ENCODE measurements around the gene PPP4R1.
A peak's percentile ranks its signal among the peaks of the same experiment; 100 is the strongest.

The PPP4R1 gene

DNA sequence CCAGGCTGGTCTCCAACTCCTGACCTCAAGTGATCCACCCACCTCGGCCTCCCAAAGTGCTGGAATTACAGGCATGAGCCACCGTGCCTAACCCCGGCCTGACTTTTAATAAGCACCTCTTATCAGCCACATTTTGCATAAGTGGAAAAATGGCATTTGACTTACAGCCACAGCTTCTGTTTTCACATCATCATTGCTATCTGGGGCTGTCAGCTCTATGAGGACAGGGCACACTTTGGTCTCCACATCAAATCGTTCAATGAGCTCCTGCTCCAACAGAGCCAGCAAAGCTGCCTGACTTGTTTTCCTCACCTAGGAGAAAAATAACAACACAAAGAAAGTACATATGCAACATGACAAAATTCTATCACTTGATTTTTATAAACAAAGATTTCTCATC lies 26.4 kb downstream of the PPP4R1 start:
- DNase-seq: no peak

DNA sequence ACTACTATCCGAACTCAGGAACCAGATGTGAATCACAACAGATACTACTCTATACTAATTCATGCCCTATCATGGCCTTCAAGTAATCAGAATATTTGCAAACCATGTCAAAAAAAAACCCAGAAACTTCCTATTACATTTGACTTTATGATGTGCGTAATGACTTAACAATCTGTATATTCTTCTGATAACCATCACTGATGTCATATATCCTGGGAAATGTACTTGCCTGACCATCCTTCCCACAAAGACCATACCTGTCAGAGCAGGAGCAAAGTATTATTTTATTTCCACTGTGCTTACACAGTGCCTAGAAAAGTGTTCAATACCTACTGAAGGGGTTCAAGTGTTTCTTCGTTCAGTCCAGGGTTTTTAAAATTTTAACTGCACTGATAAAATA lies 27.5 kb downstream of the PPP4R1 start:
- DNase-seq: no peak

DNA sequence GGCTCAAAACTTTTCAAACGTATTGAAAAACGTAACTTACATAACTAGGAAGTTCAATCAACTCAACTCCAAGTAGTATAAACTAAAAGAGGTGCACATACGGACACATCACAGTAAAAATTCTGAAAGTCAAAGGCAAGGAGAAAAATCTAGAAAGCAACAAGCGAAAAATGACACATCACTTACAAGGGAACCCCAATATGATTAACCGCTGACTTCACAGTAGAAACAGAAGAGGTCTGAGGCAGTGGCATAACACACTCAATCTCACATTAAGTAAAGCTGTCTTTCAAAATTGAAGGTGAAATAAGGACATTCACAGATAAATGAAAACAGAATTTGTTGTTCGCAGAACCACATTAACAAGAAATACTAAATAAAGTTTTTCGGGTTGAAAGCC lies 32.7 kb downstream of the PPP4R1 start:
- DNase-seq: no peak

DNA sequence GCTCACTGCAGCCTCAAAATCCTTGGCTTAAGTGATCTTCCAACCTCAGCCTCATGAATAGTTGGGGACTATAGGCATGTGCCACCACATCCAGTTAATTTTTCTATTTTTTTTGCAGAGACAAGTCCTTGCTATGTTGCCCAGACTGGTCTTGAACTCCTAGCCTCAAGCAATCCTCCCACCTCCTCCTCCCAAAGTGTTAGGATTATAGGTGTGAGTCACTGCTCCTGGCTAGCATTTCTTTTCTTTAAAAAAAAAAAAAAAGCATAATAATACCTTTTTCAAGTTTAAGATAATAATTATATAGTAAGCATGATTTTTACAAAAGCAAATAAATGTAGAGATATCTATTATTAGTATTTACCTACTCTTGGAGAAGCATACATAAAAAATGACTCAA lies 36.1 kb downstream of the PPP4R1 start:
- DNase-seq: no peak

DNA sequence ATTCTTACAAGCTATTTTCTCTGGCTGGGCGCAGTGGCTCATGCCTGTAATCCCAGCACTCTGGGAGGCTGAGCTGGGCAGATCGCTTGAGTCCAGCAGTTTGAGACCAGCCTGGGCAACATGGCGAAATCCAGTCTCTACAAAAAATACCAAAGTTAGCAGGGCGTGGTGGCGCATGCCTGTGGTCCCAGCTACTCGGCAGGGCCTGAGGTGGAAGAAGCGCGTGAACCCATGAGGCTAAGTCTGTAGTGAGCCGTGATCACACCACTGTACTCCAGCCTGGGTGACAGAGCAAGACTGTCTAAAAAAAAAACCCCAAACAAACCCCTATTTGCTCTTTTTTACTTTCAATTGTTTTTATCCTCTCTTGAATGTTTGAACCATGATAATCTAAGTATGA lies 37.0 kb downstream of the PPP4R1 start:
- DNase-seq: no peak

DNA sequence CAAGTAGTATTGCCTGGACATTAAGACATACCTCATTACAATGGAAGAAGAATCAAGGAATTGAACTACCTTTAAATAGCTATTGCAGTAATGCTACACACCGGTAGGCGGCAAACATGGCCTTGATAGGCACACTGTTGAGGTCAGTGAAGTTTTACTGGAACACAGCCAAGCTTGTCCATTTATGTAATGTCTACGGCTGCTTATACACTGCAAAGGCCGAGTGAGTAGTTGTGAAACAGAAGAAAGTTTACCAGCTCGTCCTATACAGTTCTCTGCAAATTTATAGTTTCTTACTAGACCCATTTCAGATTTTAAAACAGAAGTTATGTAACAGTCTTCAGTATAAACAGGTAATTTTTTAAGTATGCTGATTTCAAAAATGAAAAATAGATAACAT lies 38.8 kb downstream of the PPP4R1 start:
- peak; percentile 33 to 46 for DNase-seq

DNA sequence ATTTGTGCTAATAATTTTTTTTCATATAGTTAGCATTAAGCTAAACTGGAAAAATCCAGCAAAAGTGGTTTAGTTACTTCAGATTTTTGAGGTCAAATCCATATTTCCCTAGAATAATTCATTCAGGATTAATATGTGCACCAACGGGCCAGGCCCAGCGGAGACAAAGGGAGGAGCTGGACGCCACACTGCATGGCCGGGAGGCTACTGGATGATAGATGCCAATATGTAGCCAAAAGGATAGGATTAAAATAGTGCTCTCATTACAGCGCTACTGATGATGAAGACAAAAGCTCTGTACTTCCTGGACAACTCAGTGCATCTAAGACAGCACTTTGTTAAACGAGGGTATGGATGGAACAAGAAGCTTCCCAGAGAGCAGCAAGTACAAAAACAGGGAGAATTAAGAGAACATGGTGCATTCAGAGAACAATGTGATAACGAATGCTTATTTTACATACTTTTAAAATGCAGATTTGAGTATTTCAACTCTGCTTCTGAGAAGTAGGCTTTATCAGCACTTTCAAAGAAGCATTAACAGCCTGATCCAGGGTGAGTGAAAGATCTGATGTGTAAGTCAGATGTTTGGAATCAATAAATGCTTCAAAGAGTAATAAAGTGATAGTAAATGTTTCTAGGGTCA lies 39.8 kb downstream of the PPP4R1 start:
- no peak for DNase-seq

DNA sequence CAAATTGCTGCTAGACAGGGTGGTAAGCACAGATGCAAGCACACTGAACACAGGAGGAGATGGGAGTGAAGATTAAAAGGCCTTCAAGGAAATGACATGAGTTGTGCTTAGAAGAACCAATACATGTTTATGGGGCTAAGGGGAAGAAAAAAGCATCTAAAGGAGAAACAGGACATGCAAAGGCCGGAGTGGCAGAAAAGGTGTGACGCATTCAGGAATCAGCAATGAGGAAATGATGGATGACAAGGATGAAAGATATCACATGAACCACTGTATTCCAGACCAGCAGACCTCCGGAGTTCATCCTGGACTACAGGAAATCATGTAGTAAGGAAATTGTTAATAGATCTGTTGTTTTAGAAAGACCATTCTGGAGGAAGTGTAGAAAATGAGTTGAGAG lies 42.8 kb downstream of the PPP4R1 start:
- no peak for DNase-seq

DNA sequence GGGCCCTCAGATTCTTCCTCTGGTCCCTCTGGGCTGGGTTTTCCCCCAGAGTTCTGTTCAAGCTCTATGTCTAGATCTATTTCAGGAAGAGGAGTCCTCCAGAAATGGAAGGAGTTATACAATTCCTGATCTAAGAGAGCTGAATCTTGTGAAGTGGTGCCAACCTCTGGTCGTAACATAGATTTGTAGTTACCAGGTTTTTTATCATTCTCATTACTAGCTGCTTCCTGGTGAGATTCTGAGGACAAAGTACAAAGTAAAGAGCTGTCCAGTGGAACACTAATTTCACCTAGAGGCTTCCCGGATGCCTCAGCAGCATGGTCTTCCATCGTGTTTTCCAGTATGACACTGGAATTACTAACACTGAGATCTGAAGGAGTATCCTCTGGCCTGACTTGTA lies 44.1 kb downstream of the PPP4R1 start:
- no peak for DNase-seq

DNA sequence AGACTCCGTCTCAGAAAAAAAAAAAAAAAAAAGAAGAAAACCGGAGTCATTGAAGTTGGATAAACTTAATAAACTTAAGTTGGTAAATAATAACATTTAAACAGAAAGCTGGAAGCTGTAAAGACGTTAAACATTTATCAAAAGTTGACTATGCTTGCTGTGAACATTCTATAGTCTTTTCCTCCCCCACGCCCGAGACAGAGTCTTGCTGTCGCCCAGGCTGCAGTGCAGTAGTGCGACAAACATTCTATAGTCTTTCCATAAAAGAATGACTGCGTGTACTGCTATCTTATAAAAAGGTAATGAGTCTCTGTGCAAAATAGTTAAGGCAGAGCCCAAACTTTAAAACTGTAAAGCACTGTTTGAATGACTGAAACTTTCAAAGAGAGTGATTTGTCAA lies 45.2 kb downstream of the PPP4R1 start:
- no peak for DNase-seq

DNA sequence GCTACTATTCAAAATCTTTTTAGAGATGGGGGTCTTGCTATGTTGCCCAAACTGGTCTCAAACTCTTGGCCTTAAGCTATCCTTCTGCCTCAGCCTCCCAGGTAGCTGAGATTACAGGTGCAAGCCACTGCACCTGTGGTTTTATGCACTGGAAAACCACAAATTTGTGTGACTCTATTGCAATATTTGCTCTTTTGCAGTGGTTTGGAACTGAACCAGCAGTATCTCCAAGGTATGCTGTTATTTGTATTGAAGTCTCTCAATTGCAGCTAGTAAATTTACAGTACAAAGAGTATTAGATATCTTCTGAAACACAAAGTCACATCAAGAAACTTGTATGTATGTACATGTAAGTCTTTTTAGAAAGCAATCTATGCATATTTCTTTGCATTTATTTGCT lies 46.2 kb downstream of the PPP4R1 start:
- DNase-seq: no peak

DNA sequence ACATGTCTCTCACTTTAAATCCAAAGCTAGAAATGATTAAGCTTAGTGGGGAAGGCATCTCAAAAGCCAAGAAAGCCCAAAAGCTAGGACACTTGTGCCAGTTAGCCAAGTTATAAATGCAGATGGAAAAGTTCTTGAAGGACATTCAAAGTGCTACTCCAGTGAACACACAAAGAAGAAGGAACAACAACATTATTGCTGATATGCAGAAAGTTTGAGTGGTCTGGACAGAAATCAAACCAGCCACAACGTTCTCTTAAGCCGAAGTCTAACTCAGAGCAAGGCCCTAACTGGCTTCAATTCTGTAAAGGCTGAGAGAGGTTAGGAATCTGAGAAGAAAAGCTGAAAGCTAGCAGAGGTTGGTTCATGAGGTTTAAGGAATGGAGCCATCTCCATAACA lies 49.0 kb downstream of the PPP4R1 start:
- DNase-seq: no peak

DNA sequence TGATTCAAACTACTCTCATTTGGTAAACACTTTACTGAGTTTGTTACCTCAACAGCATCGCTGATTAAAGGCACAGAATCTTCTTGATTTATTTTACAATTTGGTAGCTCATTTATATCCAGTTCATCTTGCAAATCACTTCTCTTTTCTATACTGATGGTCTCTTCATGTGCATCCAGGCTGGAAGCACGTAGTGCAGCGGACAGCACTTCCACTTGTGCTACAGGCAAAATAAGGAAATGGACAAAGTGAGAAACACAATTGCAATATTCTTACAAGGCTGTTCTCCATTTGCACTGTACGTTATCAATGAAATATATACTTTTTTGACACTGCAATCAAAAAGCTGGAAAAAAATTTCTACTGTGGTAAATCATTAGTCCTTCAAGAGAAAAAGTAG lies 51.0 kb downstream of the PPP4R1 start:
- no peak for DNase-seq

DNA sequence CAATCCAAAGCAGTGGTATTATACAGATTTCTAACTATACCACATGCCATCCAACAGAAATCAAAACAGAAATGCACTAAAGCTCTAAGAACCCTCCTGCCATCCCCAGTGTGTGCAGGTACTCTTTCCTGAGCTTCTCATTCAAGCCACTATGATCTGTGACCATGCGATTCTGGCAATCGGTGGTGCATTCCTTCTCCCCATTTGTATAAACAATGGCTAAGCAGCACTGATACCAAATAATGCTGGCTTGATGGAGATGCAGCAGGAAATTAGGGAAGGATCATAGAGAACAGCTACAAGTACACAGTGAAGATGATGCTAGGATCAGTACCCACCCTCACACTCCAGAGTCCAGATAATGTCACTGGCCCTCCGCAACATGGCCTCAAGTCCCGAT lies 51.8 kb downstream of the PPP4R1 start:
- DNase-seq: no peak

DNA sequence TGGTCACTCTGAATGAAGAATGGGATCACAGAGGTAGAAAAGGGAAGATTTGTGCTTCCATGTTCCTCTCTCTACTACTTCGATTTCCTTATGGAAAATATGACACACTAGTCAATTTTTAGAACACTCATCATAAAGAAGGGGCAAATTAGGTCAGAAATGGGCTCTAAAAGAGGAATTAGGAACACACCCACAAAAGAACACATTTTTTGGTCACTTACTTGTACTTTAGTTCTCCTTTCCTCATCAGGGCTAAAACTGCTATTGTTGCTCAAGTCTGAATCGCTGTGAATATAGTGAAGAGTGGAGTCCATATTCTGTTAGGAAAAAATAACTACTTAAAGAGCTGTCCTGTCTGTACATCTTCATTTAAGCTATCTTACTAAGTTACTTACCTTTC lies 52.6 kb downstream of the PPP4R1 start:
- DNase-seq: no peak

DNA sequence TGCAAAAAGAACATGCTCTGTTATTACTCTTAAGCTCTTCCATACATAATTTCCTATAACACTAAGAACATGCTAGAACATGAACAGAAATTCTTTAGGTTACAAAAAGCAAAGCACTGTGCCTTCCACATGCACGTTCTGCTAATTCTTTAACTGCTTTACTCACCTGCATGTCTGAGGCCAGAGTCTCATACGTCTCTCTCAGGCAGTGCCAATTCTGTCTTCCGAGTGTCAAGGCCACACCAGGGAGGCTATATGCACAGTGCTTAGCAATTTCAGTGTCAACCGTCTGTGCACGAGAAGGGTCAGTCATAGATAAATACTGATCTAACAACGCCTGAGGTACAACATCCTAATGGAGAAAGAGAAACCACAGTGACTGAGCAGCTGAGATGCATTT lies 55.1 kb downstream of the PPP4R1 start:
- no peak for DNase-seq

DNA sequence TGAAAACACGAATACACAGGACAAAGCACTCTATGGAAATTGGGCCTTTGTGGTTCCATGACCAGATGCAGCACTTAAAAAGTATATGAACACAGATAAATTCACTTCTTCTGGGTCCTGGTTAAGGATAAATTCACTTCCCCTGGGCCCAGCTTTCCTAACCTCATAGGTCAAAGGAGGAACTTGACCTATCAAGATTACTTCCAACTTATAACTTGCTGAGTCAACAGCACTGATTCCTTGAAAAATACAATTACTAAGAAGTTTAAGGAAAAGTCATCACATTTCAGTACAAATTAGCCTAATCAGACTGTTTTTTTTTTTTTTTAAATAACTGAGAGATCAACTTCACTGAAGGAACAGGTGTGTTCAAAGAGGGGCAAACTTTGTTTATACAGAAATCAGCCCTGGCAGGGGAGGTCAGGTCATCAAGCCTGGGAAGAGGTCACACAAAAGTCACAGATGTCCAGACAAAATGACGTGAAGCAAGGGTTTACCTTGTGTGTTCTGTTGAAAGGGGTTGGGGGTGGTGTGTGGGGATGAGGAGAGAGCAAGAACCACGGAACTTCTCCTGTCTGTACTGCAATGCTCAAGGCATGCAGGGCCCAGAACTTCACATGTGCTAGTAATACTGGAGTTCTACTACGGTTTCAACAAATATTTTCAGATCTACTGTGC lies 55.8 kb downstream of the PPP4R1 start:
- DNase-seq: no peak

DNA sequence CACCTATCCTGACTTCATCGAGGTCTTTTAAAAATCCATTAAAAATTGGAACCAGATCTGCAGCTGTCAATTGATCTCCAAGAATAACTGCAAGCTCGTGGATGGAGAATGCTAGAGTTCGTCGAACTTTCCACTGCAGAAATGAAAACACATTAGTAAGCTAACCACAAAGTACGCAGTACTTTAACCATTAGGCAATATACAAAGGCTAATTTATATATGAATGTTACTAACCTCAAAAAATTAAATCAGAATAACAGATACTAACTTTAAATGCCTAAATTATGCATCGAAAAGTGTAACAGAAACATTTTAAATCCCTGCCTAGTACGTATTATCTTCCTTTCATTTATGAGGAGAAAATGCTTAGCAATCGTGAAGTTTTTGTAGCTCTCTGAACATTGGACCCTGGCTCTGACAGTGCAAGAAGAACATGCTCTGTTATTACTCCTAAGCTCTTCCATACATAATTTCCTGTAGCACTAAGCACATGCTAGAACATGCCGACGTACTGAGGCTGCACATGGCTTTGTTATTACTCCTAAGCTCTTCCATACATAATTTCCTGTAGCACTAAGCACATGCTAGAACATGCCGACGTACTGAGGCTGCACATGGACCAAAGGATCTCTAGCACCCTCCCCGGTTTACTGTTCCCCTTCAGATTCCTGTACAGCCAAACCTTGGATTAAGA lies 57.0 kb downstream of the PPP4R1 start:
- no peak for DNase-seq

DNA sequence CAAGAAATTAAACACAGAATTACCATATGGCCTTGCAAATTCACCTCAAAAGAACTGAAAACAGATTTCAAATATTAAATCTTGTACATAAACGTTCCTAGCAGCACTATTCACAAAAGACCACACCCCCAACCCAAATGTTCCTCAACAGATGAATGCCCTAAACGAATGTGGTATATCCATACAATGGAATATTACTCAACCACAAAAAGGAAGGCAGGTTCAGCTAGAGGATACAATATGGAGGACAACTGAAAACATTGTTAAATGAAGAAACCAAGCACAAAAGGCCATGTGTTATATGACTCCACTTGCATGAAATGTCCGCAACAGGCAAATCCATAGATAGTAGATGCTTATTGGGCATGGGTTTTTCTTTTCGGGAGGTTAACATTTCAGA lies 61.7 kb downstream of the PPP4R1 start:
- no peak for DNase-seq

DNA sequence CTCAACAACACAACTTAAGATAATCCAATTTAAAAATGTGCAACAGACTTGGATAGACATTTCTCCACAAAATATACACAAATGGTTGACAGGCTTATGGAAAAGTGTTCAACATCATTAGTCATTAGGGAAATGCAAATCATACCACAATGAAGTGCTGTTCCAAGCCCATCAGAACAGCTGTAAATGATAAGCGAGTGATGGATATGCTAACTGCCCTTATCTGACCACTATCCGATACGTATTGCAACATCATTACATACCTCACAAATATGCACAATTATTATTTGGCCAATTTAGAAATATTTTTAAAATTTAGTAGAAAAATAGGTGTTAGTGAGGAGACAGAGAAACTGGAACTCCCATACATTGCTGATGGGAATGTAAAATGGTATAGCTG lies 62.2 kb downstream of the PPP4R1 start:
- DNase-seq: no peak

DNA sequence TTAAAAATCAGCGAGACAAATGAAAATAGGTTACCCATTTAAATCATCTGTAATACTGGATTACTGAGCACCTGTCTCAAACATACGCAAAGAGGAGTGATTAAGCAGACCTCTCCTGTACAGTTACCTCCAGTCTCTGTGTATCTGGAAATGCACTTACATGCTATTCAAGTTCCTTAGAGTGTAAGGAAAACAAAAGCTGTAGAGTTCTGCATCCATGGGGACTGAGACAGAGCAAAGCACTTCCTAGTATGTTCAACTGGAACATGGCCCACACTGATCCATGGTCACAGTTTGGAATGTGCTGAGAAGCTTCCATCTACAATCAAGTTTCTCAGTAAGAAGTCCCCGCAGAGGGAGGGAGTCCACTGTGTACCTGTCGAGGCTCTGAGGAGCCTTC lies 63.9 kb downstream of the PPP4R1 start:
- DNase-seq: no peak

DNA sequence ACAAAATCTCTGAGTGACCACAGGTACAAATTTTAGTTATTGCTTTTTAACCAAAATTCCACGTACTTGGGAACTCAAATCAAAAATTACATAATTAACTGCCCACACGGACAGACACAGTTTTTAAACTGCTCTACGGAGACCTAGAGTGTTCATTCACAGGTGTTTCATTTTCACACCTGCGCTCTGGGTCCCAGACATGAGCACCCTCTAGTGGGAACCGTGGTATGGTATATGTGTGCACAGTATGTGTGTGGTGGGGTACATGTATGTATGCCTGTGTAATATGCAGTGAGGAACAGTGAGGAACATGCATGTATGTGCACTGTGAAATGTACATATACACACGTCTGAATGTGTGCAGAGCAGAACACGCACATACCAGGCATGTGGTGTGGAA lies 65.0 kb downstream of the PPP4R1 start:
- DNase-seq: no peak

DNA sequence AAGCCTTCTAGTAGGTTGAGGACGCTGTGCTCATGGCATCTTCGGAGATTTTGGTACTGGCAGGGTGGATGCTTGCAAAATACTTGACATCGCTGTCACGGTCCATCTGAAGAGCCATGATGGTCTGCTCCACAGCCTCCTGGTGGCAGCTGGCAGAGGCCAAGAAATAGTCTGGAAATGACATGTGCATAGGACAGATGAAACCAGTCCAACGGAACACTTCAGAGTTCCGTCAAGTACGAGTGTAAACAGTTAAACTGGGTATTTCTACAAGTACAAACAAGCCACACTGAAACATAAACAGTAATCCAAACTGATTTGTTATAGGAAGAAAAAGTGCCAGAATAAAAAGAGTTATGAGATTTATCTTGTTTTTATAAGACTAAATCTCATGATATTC lies 66.6 kb downstream of the PPP4R1 start:
- no peak for DNase-seq

DNA sequence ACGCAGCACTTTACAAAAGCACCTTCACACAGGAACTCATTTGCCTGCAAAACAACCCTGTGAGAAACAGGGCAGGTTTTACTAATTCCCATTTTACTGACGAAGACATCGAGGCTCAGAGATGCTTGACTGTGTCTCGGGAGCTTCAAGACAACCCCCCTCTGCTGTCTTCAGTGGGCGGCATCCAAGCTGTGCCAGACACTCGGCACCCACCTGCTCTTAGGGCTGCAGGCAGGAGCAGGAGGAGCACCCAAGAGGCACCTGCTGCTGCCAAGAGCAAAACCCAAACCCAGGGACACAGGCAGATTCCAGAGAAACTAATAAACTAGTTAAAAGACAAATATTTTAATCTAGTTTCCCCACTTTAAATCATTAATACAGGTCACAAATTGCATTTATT lies 67.9 kb downstream of the PPP4R1 start:
- DNase-seq: no peak

DNA sequence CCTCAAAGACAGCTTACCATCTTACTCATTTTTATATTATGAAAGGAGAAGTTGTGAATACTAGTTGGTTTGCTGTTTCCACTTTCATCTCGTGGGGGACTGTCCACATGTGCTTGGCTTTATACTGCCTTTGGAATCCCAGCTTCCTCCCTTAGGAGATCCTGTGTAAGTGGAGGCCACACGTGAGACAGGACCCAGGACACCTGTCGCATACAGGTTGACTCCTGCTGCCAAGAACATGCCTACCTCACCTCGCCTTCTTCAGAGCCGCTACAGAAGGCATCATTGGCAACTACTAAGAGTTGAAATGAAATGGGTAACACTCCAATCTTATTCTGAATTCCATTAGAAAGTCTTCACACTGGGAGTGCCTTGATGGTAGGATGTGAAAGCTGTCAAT lies 69.3 kb downstream of the PPP4R1 start:
- no peak for DNase-seq

Data from CD4-positive, alpha-beta T cell treated with Interleukin-4 for 1 hour (primary cell).